ENCODE data around the gene IZUMO4. TPM values are rescaled to one million over a fixed set of nuclear protein-coding genes. Genes with fewer than 3 reads are reported as not detected.
"Not testable (repeated sequence)": the region's sequence is repeated elsewhere in the genome, so short reads cannot be mapped to it uniquely, and the experiment has no call there.

IZUMO4 gene
- total RNA-seq, 3 donors from 2014 or later, result 3.6 to 12.8 (median 3.7) TPM

DNA sequence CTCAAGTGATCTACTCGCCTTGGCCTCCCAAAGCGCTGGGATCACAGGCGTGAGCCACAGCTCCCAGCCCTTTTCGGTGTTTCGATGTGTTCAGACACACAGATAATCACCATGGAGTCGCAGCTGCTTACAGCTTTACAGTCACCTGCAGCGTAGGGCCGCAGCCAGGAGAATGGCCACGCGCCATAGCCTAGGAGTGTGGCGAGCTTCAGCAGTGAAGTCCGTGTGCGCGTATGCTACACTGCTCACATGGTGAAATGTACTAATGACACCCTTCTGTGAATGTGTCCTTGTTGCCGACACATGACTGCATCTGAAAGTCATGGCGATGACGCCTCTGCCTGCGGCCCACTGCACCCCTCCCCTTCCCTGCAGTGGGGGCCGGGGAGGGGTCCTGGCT is 31.0 kb downstream of the IZUMO4 start:
- no peak overlapping the region for H3K27ac ChIP-seq
- TF ChIP-seq CTCF (IDR thresholded peaks at IDR 0.05), result no peak
- TF ChIP-seq POLR2A (IDR thresholded peaks at IDR 0.05), result no peak
- TF ChIP-seq POLR2AphosphoS5 (IDR thresholded peaks at IDR 0.05), result no peak
- H3K36me3 ChIP-seq, result no peaks in the 10 kb centered on the region
- H3K4me1 ChIP-seq, result no peaks in the 10 kb centered on the region
- no peaks in the 10 kb centered on the region for H3K9me3 ChIP-seq
- H3K4me3 ChIP-seq, result no peak overlapping the region
- DNase-seq (ENCODE audit: low spot score in 2 of 2), result no peak
- intact Hi-C loops (cut with DNase I; ENCODE audit: low total_unique reads), result no loop called here
- no peaks in the 10 kb centered on the region for H3K27me3 ChIP-seq

DNA sequence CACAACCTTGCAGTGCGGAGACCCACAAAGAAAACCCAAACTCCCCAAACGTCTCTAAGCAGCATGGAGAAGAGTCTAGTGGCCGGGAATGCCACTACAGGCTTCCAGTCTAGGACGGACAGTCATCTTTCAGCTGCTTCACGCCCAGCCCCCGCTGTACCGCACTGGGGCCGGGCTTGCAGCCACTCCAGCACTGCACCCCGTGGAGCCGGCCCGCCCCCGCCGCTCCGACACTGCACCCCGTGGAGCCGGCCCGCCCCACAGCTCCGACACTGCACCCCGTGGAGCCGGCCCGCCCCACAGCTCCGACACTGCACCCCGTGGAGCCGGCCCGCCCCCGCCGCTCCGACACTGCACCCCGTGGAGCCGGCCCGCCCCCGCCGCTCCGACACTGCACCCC is 31.5 kb downstream of the IZUMO4 start:
- intact Hi-C loops (cut with DNase I; ENCODE audit: low total_unique reads); H3K9me3 ChIP-seq; H3K36me3 ChIP-seq; H3K27me3 ChIP-seq; DNase-seq (ENCODE audit: low spot score in 2 of 2); H3K4me3 ChIP-seq; H3K4me1 ChIP-seq; H3K27ac ChIP-seq: not testable (repeated sequence)

GRCh38 chr19:2129022-2129421 is 32.3 kb downstream of the IZUMO4 start:
- TF ChIP-seq POLR2AphosphoS5 (IDR thresholded peaks at IDR 0.05) (no peak), POLR2A (IDR thresholded peaks at IDR 0.05) (no peak), CTCF (IDR thresholded peaks at IDR 0.05) (no peak)
- Histone ChIP-seq H3K9me3 (no peaks in the 10 kb centered on the region), H3K36me3 (no peaks in the 10 kb centered on the region), H3K4me1 (no peaks in the 10 kb centered on the region), H3K4me3 (no peak overlapping the region), H3K27ac (no peak overlapping the region), H3K27me3 (no peaks in the 10 kb centered on the region)
- no peak for DNase-seq (ENCODE audit: low spot score in 2 of 2)
- intact Hi-C loops (cut with DNase I; ENCODE audit: low total_unique reads), result no loop called here

- Histone ChIP-seq H3K4me3 (no peak overlapping the region), H3K27ac (no peak overlapping the region), H3K36me3 (no peaks in the 10 kb centered on the region), H3K9me3 (no peaks in the 10 kb centered on the region), H3K4me1 (no peaks in the 10 kb centered on the region), H3K27me3 (no peaks in the 10 kb centered on the region)
- no peak for DNase-seq (ENCODE audit: low spot score in 2 of 2)
- intact Hi-C loops (cut with DNase I; ENCODE audit: low total_unique reads), result no loop called here
- no peak for TF ChIP-seq CTCF (IDR thresholded peaks at IDR 0.05)
Measured at GRCh38 chr19:2129486-2129885, 32.8 kb downstream of the IZUMO4 start.

- Histone ChIP-seq H3K4me1 (no peaks in the 10 kb centered on the region), H3K36me3 (no peaks in the 10 kb centered on the region), H3K9me3 (no peaks in the 10 kb centered on the region), H3K27ac (no peak overlapping the region), H3K27me3 (no peaks in the 10 kb centered on the region), H3K4me3 (no peak overlapping the region)
- no peak for DNase-seq (ENCODE audit: low spot score in 2 of 2)
- intact Hi-C loops (cut with DNase I; ENCODE audit: low total_unique reads), result loop anchor here (5.0 kb wide), 1 partner anchor 1077 kb away; no protein-coding TSS in a partner anchor
- no peak for TF ChIP-seq CTCF (IDR thresholded peaks at IDR 0.05)
- no peak for TF ChIP-seq POLR2AphosphoS5 (IDR thresholded peaks at IDR 0.05)
- TF ChIP-seq POLR2A (IDR thresholded peaks at IDR 0.05), result no peak
Measured at GRCh38 chr19:2129892-2130770, 33.4 kb downstream of the IZUMO4 start.

GRCh38 chr19:2131012-2131975 is 34.6 kb downstream of the IZUMO4 start:
- intact Hi-C loops (cut with DNase I; ENCODE audit: low total_unique reads), result loop anchor here (5.0 kb wide), 1 partner anchor 1076 kb away; no protein-coding TSS in a partner anchor
- H3K36me3 ChIP-seq; H3K27ac ChIP-seq; H3K9me3 ChIP-seq; H3K4me3 ChIP-seq; H3K4me1 ChIP-seq; H3K27me3 ChIP-seq; DNase-seq (ENCODE audit: low spot score in 2 of 2): not testable (repeated sequence)
